SK-N-SH (cell line): Measurements from ENCODE around the gene GNG14.
"Not testable (repeated sequence)": the region's sequence is repeated elsewhere in the genome, so short reads cannot be mapped to it uniquely, and the experiment has no call there.

Experiments used
- CTCF ChIP-seq: fragments of 200-600 bp; sonication (generic); IDR thresholded peaks from 2 replicates; pipeline ENCODE4 v1.6.1; 2017; ENCODE audit warnings: antibody characterized with exemption, mild to moderate bottlenecking, moderate library complexity
- ELF1 ChIP-seq: IDR thresholded peaks from 2 replicates; pipeline ENCODE4 v1.4.0; 2012
- EP300 ChIP-seq, 2 experiments: IDR thresholded peaks; 2 replicates each; pipeline versions ENCODE4 v1.4.0 to v1.6.1; 2012; ENCODE audit warnings: borderline replicate concordance in 1 of 2, low read depth in 1 of 2, low read length in 1 of 2
- EZH2phosphoT487 ChIP-seq: fragments of 200-600 bp; sonication (generic); IDR thresholded peaks from 2 replicates; pipeline ENCODE4 v1.6.1; 2017; ENCODE audit warnings: low read depth, mixed run types, mild to moderate bottlenecking, antibody characterized with exemption, moderate library complexity, borderline replicate concordance
- PBX3 ChIP-seq: IDR thresholded peaks from 2 replicates; pipeline ENCODE4; 2012
- POLR2AphosphoS5 ChIP-seq: IDR thresholded peaks from 2 replicates; pipeline ENCODE4 v1.6.1; 2012; ENCODE audit warnings: low read depth, low read length
- RAD21 ChIP-seq: IDR thresholded peaks from 2 replicates; pipeline ENCODE4 v1.6.1; 2012; ENCODE audit warnings: mild to moderate bottlenecking, low read length
- RCOR1 ChIP-seq: fragments of 150-350 bp; IDR thresholded peaks from 2 replicates; pipeline ENCODE4 v1.6.1; 2017; ENCODE audit warnings: antibody characterized with exemption, low read length
- SMC3 ChIP-seq: IDR thresholded peaks from 2 replicates; pipeline ENCODE4 v1.6.1; 2012; ENCODE audit warnings: low read depth, low read length, improper control_type of control experiment
- TEAD4 ChIP-seq: IDR thresholded peaks from 2 replicates; pipeline ENCODE4 v1.4.0; 2012; ENCODE audit warnings: mild to moderate bottlenecking, borderline replicate concordance; ENCODE audit not compliant: insufficient read depth
- USF1 ChIP-seq: IDR thresholded peaks from 2 replicates; pipeline ENCODE4 v1.4.0; 2012; ENCODE audit warnings: low read depth, borderline replicate concordance
- USF2 ChIP-seq: fragments of 150-350 bp; IDR thresholded peaks from 2 replicates; pipeline ENCODE4 v1.6.1; 2017; ENCODE audit warnings: antibody characterized with exemption, low read length, low read depth, borderline replicate concordance

- not testable (repeated sequence) for TF ChIP-seq USF2; PBX3; SMC3; EP300 (IDR thresholded peaks at IDR 0.05; ENCODE audit: borderline replicate concordance in 1 of 2, low read depth in 1 of 2, low read length in 1 of 2); CTCF; RCOR1; RAD21; EZH2phosphoT487; POLR2AphosphoS5; USF1; TEAD4; ELF1
Observed at GRCh38 chr19:12678039-12678438, 9.8 kb upstream of the GNG14 start.
